Nephron (organoid): ENCODE data around the gene CPLX3.
A peak's percentile ranks its signal among the peaks of the same experiment; 100 is the strongest.

Experiments used
- H3K27ac Mint-ChIP-seq, 3 experiments: 2 replicates each; pipeline ENCODE4 v1.8.0; 2020; ENCODE audit warnings: mixed read lengths in 3 of 3, mild to moderate bottlenecking in 2 of 3, moderate library complexity in 1 of 3
- H3K27me3 Mint-ChIP-seq: 2 replicates; pipeline ENCODE4 v1.8.0; 2021; ENCODE audit warnings: low read depth, mild to moderate bottlenecking, moderate library complexity, mixed read lengths
- H3K36me3 Mint-ChIP-seq: 2 replicates; pipeline ENCODE4 v1.8.0; 2020; ENCODE audit warnings: low read depth, mixed read lengths
- H3K4me1 Mint-ChIP-seq: 2 replicates; pipeline ENCODE4 v1.8.0; 2020; ENCODE audit warnings: mixed read lengths
- H3K4me3 Mint-ChIP-seq, 3 experiments: 2 replicates each; pipeline ENCODE4 v1.8.0; 2020; ENCODE audit warnings: mild to moderate bottlenecking in 3 of 3, mixed read lengths in 3 of 3, moderate library complexity in 2 of 3
- H3K9me3 Mint-ChIP-seq: 2 replicates; pipeline ENCODE4 v1.8.0; 2020; ENCODE audit warnings: mixed read lengths
- CTCF ChIP-seq, 3 experiments: fragments of 200-600 bp; sonication (generic); IDR thresholded peaks; one replicate each; pipeline ENCODE4 v1.5.0; 2021; ENCODE audit warnings: antibody characterized with exemption in 3 of 3; ENCODE audit not compliant: unreplicated experiment in 3 of 3

CPLX3 gene

GRCh38 chr15:74873036-74873755 is 46.8 kb downstream of the CPLX3 start, which contains the start of gene SCAMP2:
SCAMP2 (minus strand) TSS chr15:74873365; CDS start chr15:74873255, 110 bp downstream.
- TF ChIP-seq CTCF (IDR thresholded peaks at IDR 0.05; ENCODE audit: unreplicated experiment in 3 of 3), result no peak
- no peaks in the 10 kb centered on the region for H3K9me3 Mint-ChIP-seq
- peaks cover 8% of the 10 kb centered on the region for H3K36me3 Mint-ChIP-seq
- H3K4me1 Mint-ChIP-seq, result peaks cover 31% of the 10 kb centered on the region
- H3K27ac Mint-ChIP-seq, result peak within 1 kb of the TSS; percentile 73 to 89 (median 84)
- peak within 1 kb of the TSS; percentile 91 to 94 (median 91) for H3K4me3 Mint-ChIP-seq
- peaks cover 10% of the 10 kb centered on the region for H3K27me3 Mint-ChIP-seq

GRCh38 chr15:74873756-74874424 is 47.5 kb downstream of the CPLX3 start:
- no peak for TF ChIP-seq CTCF (IDR thresholded peaks at IDR 0.05; ENCODE audit: unreplicated experiment in 3 of 3)
- peak overlapping the region; percentile 91 to 94 (median 91) for H3K4me3 Mint-ChIP-seq
- peaks cover 29% of the 10 kb centered on the region for H3K4me1 Mint-ChIP-seq
- peaks cover 10% of the 10 kb centered on the region for H3K27me3 Mint-ChIP-seq
- peaks cover 4% of the 10 kb centered on the region for H3K36me3 Mint-ChIP-seq
- H3K9me3 Mint-ChIP-seq, result no peaks in the 10 kb centered on the region
- peak overlapping the region; percentile 73 to 89 (median 84) for H3K27ac Mint-ChIP-seq

- no peaks in the 10 kb centered on the region for H3K36me3 Mint-ChIP-seq
- no peak for TF ChIP-seq CTCF (IDR thresholded peaks at IDR 0.05; ENCODE audit: unreplicated experiment in 3 of 3)
- no peak overlapping the region for H3K27ac Mint-ChIP-seq
- no peaks in the 10 kb centered on the region for H3K4me1 Mint-ChIP-seq
- no peak overlapping the region for H3K4me3 Mint-ChIP-seq
- H3K9me3 Mint-ChIP-seq, result no peaks in the 10 kb centered on the region
- peaks cover 15% of the 10 kb centered on the region for H3K27me3 Mint-ChIP-seq
These were observed 51.8 kb downstream of the CPLX3 start for GRCh38 chr15:74878273-74878672.
